Left ventricle myocardium inferior (tissue), 1 donor: ENCODE data around the gene PLXNB2. TPM values are rescaled to one million over a fixed set of nuclear protein-coding genes. Genes with fewer than 3 reads are reported as not detected.

Experiments used
- DNase-seq: peaks from one replicate; pipeline ENCODE4 v3.0.0-alpha.2; 2020
- H3K27ac ChIP-seq: fragments of 200-600 bp; replicated peaks from 2 replicates; pipeline ENCODE4 v1.8.0; 2021
- H3K27me3 ChIP-seq: fragments of 200-600 bp; 2 replicates; pipeline ENCODE4 v1.8.0; 2021; ENCODE audit warnings: low read depth
- H3K36me3 ChIP-seq: fragments of 200-600 bp; 2 replicates; pipeline ENCODE4 v1.8.0; 2021
- H3K4me1 ChIP-seq: fragments of 200-600 bp; 2 replicates; pipeline ENCODE4 v1.8.0; 2021
- H3K4me3 ChIP-seq: fragments of 200-600 bp; 2 replicates; pipeline ENCODE4 v1.8.0; 2021; ENCODE audit warnings: mild to moderate bottlenecking, moderate library complexity
- H3K9me3 ChIP-seq: fragments of 200-600 bp; replicated peaks from 2 replicates; pipeline ENCODE4 v1.8.0; 2021
- intact Hi-C: fragments of 100-400 bp; cut with micrococcal nuclease; formaldehyde crosslinking; loops from one replicate; pipeline ENCODE4 v1.11.0; 2022
- total RNA-seq: library from RNA; stranded (reverse); fragmentation: NEBNext Ultra II Directional; extraction: Animal tissue kit (Norgen Biotek cat#: 25700); gene quantifications from one replicate; pipeline ENCODE4 v1.2.1, GENCODE V29; 2021
- TF ChIP-seq, protein P1 (sequence below): fragments of 200-600 bp; IDR thresholded peaks from 2 replicates; pipeline ENCODE4 v1.8.0; 2021; ENCODE audit warnings: antibody characterized with exemption, mild to moderate bottlenecking, borderline replicate concordance
- donor health status: DM: no; HTN: yes; CAD: no; lungs with severe emphysema.

Gene PLXNB2
- total RNA-seq, 1 donor from 2014 or later: 50.2 TPM

DNA sequence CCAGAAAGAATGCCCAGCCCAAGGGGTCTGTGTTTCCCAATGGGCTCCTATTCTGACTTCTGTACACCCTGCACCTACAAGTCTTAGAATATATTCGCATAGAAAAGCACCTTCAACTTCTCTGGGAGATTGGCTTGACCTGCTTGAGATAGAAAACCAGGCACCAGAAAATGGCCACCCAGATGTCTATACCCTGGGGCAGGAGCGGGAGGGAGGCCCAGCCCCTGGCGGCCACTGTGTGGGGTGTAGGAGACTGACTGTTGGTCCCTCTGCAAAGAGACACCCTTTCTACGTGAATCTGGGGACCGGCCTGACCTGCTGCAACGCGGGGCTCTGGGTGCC, 10.9 kb upstream of the PLXNB2 start:
- H3K4me3 ChIP-seq: no peak overlapping the region
- DNase-seq: no peak
- no peaks in the 10 kb centered on the region for H3K9me3 ChIP-seq
- TF ChIP-seq, protein P1, sequence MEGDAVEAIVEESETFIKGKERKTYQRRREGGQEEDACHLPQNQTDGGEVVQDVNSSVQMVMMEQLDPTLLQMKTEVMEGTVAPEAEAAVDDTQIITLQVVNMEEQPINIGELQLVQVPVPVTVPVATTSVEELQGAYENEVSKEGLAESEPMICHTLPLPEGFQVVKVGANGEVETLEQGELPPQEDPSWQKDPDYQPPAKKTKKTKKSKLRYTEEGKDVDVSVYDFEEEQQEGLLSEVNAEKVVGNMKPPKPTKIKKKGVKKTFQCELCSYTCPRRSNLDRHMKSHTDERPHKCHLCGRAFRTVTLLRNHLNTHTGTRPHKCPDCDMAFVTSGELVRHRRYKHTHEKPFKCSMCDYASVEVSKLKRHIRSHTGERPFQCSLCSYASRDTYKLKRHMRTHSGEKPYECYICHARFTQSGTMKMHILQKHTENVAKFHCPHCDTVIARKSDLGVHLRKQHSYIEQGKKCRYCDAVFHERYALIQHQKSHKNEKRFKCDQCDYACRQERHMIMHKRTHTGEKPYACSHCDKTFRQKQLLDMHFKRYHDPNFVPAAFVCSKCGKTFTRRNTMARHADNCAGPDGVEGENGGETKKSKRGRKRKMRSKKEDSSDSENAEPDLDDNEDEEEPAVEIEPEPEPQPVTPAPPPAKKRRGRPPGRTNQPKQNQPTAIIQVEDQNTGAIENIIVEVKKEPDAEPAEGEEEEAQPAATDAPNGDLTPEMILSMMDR: no peak
- peaks cover 13% of the 10 kb centered on the region for H3K4me1 ChIP-seq
- intact Hi-C loops: no loop called here
- H3K27me3 ChIP-seq: no peaks in the 10 kb centered on the region
- H3K27ac ChIP-seq: no peak overlapping the region
- no peaks in the 10 kb centered on the region for H3K36me3 ChIP-seq

DNA sequence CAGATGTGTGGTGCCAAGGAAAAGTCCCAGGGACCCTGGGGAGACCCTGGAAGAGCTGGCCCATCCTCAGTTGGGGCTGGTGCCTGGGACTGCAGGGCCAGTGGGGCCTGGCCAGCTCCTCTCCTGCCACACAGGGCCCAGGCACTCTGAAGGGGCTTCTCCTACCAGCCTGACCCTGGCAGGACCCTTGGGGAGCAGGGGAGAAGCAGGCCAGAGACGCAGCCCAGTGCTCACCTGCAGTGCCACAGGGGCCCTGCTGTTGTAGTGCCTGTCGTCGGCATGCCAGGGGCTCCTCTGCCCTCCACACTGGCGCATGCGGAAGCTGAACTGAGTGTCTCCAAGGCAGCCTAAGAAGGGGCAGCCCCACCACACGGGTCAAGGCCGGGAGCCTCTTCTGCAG, 10.2 kb upstream of the PLXNB2 start:
- Histone ChIP-seq H3K36me3 (no peaks in the 10 kb centered on the region), H3K9me3 (no peaks in the 10 kb centered on the region), H3K27ac (no peak overlapping the region), H3K4me1 (peaks cover 13% of the 10 kb centered on the region), H3K4me3 (no peak overlapping the region), H3K27me3 (no peaks in the 10 kb centered on the region)
- TF ChIP-seq, protein P1: no peak
- intact Hi-C loops: no loop called here
- no peak for DNase-seq

DNA sequence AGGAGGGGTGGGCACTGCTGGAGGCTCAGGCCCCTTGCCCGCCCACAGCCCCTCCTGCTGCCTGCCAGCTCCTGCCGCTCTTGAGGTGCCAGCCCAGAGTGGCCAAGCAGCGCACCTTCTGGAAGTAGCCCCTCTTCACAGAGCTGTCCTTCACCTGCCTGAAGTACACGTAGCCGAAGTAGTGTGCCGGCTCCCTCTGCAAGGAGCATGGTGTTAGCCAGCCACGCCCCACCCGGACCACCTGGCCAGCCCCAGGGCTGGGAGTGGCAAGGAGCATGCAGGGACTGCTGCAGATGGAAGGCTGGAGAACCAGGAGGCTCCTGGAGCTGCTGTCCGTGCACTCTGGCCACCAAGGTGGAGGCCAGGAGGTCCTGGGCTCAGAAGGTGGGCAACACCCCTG, 9.7 kb upstream of the PLXNB2 start:
- intact Hi-C loops: no loop called here
- H3K9me3 ChIP-seq: no peaks in the 10 kb centered on the region
- no peaks in the 10 kb centered on the region for H3K27me3 ChIP-seq
- H3K4me3 ChIP-seq: no peak overlapping the region
- H3K36me3 ChIP-seq: no peaks in the 10 kb centered on the region
- DNase-seq: no peak
- peaks cover 13% of the 10 kb centered on the region for H3K4me1 ChIP-seq
- TF ChIP-seq, protein P1: no peak
- H3K27ac ChIP-seq: no peak overlapping the region

DNA sequence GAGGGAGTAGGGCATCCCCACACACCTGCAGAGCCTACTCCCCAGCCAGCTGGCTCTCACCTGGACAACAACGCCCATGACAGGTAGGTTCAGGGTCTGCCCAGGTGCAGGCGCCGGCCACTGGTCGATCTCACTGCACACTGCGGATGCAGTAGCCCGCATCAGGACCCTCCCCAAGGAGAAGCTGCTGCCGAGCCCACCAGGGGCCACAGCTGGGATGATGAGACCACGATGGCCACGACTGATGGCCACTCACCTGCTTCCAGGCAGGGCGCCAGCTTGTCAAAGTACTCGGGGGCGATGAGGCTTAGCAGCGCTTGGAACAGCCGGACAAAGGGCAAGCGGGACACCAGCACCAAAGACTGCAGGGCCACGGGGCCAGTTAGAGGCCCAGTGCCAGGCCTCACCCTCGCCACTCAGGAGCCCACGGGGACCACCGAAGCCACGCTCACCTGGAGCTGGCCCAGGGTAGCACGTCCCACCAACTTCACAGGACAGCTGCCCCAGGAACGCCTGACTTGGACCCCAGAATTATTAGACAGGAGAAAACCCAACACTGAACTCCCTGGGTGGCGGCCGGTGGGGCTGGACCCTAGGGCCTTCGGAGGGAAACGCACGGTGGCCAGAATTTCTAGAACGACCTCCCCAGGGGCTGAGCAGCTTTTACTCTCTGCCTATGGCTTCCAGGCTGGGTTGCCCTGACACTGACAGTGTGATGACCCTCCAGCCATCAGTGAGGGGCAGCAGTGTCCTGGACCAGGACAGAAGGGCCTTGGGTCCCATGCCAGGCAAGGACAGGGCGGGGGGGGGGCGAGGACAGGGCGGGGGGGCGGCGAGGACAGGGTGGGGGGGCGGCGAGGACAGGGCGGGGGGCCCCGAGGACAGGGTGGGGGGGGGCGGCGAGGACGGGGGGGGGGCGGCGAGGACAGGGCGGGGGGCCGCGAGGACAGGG, 8.9 kb upstream of the PLXNB2 start:
- intact Hi-C loops: no loop called here
- no peaks in the 10 kb centered on the region for H3K9me3 ChIP-seq
- peaks cover 13% of the 10 kb centered on the region for H3K4me1 ChIP-seq
- H3K27ac ChIP-seq: no peak overlapping the region
- no peak overlapping the region for H3K4me3 ChIP-seq
- TF ChIP-seq, protein P1: no peak
- H3K27me3 ChIP-seq: no peaks in the 10 kb centered on the region
- no peaks in the 10 kb centered on the region for H3K36me3 ChIP-seq
- no peak for DNase-seq

DNA sequence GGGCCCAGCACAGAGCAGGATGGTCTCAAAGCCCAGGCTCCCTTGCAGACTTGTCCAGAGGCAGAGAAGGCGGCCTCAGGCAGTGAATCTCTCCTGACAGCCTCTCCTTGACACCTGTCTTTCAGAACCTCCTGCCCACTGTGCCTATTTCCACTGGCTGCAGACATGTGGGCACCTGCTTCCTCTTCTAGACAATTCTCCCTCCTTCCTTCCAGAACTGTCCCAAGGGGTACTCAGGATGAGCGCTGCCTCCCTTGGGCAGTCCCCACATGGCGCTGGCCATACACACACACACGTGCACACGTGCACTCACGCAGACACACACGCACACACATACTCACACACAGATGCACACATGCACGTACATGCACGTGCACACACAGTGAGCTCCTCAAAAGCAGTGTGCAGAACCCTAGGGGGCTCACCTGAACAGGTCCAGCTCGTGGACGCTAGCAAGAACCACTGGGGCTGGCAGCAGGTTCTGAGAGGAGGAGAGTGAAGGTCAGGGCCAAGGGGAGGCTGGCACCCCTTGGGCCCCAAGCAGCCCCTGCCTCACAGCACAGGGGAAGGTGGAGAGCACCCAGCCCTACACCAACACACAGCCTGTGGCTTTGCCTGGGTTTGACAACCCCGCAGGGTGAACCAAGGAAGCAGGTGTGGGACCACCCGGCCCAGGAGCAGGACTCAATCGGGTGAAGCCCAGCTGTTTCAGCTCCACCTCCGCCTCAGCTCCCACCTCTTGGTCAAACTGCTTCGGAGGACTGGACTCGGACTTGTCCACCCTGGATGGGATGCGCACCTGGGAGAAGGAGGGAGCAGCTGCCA, 8.1 kb upstream of the PLXNB2 start:
- intact Hi-C loops: no loop called here
- Histone ChIP-seq H3K27ac (no peak overlapping the region), H3K27me3 (no peaks in the 10 kb centered on the region), H3K9me3 (no peaks in the 10 kb centered on the region), H3K4me1 (peaks cover 13% of the 10 kb centered on the region), H3K4me3 (no peak overlapping the region), H3K36me3 (no peaks in the 10 kb centered on the region)
- TF ChIP-seq, protein P1: no peak
- no peak for DNase-seq
